GM12801 (cell line): ENCODE results near the gene SLC44A3.

Experiments used
- CTCF ChIP-seq: IDR thresholded peaks from one replicate; pipeline ENCODE4 v1.5.1; 2011; ENCODE audit warnings: control low read depth; ENCODE audit not compliant: insufficient read length; ENCODE audit errors: extremely low read depth

SLC44A3 gene

DNA sequence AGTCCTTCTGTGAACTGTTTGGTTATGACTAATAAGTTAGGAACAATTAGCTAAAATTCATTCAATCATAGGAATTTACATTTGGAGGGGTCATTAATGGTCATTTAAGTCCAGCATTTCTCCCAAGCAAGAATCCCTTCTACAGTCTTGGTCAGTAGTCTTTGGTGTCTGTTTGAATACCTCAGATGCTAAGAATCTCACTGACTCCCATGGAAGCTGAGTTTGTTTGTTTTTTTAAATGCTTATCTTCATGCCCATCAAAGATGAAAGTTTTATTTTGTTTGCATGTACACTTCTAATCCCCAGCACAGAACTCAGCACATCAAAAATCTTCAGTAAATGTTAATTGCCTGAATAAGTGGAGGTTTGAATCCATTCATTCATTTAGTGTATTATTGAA is 41.3 kb upstream of the SLC44A3 start:
- TF ChIP-seq CTCF: no peak

DNA sequence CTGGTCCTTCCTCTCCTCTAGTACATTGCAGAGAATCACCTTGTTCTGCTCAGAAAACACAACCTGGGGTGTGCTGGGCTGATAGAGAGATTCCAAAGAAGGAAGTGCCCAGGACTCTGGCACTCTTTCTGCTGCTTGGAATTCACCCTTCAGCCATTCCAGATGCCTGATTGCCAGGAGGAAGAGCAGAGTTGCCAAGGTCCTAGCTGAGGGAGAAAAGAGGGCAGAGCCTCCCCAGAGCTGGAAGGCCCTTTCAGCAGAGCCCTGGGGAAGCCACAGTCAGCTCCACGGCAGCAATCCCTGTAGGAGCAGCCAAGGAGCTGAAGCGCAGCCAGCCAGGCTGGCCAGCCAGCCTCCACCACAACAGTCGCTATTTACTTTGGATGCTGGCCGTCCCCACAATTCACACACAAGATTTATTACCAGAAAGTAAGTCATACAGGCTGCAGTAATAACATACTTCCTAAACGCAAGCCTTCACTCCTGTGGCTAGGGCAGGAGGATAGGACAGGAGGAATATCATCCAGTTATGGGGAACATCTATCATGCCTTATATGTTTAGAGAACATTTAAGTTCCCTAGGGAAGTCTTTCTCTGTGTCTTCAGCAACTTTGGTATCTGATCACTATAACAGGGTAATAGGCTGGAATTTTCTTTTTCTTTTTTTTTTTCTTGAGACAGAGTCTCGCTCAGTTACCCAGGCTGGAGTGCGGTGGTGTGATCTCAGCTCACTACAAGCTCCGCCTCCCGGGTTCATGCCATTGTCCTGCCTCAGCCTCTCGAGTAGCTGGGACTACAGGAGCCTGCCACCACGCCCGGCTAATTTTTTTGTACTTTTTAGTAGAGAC is 36.6 kb upstream of the SLC44A3 start:
- no peak for TF ChIP-seq CTCF

- TF ChIP-seq CTCF: no peak
Measured at GRCh38 chr1:94784190-94784515, 36.0 kb upstream of the SLC44A3 start.

DNA sequence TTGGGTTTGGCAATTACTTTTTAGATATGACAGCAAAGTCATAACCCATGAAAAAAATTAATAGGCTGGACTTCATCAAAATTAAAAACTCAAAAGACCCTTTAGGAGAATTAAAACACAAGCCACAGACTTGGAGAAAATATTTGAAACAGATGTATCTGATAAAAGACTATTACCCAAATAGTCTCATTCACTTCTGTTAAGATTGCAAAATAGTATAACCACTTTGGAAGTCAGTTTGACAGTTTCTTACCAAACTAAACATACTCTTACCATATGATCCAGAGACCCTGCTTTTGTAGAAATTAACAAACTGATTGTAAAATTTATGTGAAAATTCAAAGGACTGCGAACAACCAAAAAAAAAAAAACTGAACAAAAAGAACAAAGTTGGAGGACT is 32.5 kb upstream of the SLC44A3 start:
- no peak for TF ChIP-seq CTCF

DNA sequence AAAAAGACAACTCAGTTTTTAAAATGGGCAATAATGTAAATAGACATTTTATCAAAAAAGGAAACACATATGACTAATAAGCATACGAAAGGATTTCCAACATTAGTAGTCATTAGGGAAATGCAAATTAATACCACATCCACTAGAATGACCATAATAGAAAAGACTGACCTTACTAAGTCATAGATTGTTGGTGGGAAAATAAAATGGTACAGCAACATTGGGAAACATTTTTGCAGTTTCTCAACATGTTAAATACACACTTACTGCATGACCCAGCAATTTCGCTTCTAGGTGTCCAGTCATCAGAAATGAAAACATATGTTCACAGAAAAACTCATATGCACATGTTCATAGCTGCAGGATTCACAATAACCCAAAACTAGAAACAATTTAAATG is 29.9 kb upstream of the SLC44A3 start:
- no peak for TF ChIP-seq CTCF

DNA sequence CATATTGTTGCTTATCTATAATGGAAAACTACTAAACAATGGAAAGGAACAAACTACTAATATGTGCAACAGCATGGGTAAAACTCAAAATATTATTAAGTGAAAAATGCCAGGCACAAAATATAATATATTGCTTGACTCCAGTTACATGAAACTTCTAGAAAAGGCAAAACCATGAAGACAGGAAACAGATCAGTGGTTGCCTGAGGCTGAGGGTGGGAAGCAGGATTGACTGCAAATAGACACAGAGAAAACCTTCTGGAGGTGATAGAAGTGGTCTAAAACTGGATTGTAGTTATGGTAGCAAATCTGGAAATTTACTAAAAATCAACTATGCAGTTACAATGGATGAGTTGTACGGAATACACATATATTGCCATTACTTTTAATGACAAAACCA is 29.5 kb upstream of the SLC44A3 start:
- TF ChIP-seq CTCF: no peak

- TF ChIP-seq CTCF: no peak
Measured at GRCh38 chr1:94792473-94793295, 27.5 kb upstream of the SLC44A3 start.
